Chondrocyte (in vitro differentiated cells): ENCODE data around the gene EML3. TPM values are rescaled to one million over a fixed set of nuclear protein-coding genes. Genes with fewer than 3 reads are reported as not detected.

Experiments
- DNase-seq: peaks from one replicate; pipeline ENCODE4 v3.0.0; 2021; ENCODE audit warnings: mixed read lengths, low spot score
- H3K27ac Mint-ChIP-seq: one replicate; pipeline ENCODE4 v1.8.0; 2021; ENCODE audit warnings: mild to moderate bottlenecking, moderate library complexity, mixed read lengths; ENCODE audit not compliant: unreplicated experiment
- H3K27me3 Mint-ChIP-seq: 2 replicates; pipeline ENCODE4 v1.8.0; 2021; ENCODE audit warnings: low read depth, mixed read lengths
- H3K36me3 Mint-ChIP-seq: 2 replicates; pipeline ENCODE4 v1.8.0; 2021; ENCODE audit warnings: low read depth, mixed read lengths
- H3K4me1 Mint-ChIP-seq: 2 replicates; pipeline ENCODE4 v1.8.0; 2021; ENCODE audit warnings: low read depth, mild to moderate bottlenecking, mixed read lengths
- H3K4me3 Mint-ChIP-seq: one replicate; pipeline ENCODE4 v1.8.0; 2021; ENCODE audit warnings: mild to moderate bottlenecking, moderate library complexity, mixed read lengths; ENCODE audit not compliant: unreplicated experiment
- H3K9me3 Mint-ChIP-seq: 2 replicates; pipeline ENCODE4 v1.8.0; 2021; ENCODE audit warnings: low read depth, mixed read lengths
- total RNA-seq: library from RNA; stranded (reverse); gene quantifications from 3 replicates; pipeline ENCODE4 v1.2.1, GENCODE V29; 2021
- TF ChIP-seq, protein P1 (sequence below): fragments of 200-600 bp; sonication (generic); IDR thresholded peaks from 2 replicates; pipeline ENCODE4 v1.5.0; 2021; ENCODE audit warnings: antibody characterized with exemption, mild to moderate bottlenecking, moderate library complexity

The EML3 gene
- total RNA-seq, 1 donor from 2014 or later = 58.9 TPM

DNA sequence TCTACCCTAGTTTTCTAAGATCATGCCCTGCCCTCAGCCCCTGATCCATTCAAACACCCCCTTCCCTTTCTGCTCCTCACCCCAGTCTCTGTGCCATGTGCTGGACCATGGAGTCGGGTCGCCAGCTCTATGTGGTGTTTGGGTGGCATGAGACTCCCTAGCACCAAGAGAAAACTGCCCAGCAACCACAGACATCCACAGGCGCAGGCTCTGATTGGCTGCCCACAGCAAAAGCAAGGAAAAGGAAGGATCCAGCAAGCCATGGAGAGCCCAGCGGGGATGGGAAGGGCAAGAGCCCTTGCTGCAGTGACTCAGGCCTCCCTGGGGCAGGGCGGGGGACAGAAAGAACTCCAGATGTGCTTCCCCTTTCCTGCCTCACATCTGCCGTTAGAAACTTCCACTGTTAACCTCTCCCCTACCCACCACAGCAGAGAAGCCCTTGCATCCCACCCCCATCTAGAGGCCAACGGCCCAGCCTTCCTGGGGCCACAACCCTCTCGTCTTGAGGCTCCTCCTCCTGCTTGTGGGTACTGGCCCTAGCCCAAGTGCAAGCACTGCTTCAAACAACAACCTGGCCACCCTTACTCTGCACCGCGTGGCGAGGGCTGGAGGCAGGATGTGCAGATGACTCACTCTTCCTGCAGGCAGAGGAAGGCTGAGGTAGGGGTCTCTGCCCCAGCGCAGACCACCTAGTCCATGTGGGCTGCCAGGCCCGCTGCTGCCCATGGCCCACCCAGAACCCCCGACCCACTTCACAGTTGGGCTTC lies 56.3 kb downstream of the EML3 start:
- Mint-ChIP-seq H3K9me3 (no peaks in the 10 kb centered on the region), H3K4me1 (peaks cover 78% of the 10 kb centered on the region), H3K36me3 (peaks cover 17% of the 10 kb centered on the region), H3K4me3 (peak overlapping the region; percentile 41), H3K27me3 (no peaks in the 10 kb centered on the region), H3K27ac (peak overlapping the region; percentile 98)
- peak; percentile 95 for DNase-seq
- TF ChIP-seq, protein P1, sequence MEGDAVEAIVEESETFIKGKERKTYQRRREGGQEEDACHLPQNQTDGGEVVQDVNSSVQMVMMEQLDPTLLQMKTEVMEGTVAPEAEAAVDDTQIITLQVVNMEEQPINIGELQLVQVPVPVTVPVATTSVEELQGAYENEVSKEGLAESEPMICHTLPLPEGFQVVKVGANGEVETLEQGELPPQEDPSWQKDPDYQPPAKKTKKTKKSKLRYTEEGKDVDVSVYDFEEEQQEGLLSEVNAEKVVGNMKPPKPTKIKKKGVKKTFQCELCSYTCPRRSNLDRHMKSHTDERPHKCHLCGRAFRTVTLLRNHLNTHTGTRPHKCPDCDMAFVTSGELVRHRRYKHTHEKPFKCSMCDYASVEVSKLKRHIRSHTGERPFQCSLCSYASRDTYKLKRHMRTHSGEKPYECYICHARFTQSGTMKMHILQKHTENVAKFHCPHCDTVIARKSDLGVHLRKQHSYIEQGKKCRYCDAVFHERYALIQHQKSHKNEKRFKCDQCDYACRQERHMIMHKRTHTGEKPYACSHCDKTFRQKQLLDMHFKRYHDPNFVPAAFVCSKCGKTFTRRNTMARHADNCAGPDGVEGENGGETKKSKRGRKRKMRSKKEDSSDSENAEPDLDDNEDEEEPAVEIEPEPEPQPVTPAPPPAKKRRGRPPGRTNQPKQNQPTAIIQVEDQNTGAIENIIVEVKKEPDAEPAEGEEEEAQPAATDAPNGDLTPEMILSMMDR = no peak

DNA sequence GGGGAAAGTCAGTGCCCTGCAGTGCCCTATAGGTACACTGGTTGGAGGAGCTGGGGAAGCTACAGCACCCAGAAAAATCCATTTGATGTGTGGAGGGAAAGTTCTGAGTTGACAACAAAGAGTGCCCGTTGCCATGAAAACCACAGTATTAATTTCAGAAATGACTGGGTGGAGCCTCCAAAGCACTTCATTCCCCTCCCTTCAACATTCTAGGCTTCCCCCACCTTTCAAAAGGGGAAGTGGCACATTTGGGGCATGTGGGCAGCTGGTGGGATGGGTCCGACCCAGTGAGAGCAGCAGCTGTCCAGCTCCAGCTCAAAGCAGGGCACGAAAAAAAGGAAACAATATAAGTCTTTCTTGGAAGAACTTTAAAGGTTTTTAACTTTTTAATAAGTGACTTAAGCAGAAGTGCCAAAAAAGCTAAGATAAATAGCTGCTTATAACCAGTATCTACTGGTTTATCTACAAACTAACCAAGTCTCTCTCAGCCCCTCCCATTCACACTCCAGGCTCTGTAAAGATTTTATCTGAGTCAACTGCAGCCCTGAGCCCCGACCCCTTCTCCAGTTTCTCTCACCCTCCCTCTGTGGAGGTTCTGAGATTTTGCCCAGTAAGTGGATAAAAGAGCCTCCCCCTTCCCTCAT lies 57.0 kb downstream of the EML3 start:
- H3K9me3 Mint-ChIP-seq = no peaks in the 10 kb centered on the region
- peak overlapping the region; percentile 41 for H3K4me3 Mint-ChIP-seq
- TF ChIP-seq, protein P1 = no peak
- peaks cover 17% of the 10 kb centered on the region for H3K36me3 Mint-ChIP-seq
- no peak for DNase-seq
- no peaks in the 10 kb centered on the region for H3K27me3 Mint-ChIP-seq
- H3K27ac Mint-ChIP-seq = peak overlapping the region; percentile 98
- peaks cover 72% of the 10 kb centered on the region for H3K4me1 Mint-ChIP-seq

DNA sequence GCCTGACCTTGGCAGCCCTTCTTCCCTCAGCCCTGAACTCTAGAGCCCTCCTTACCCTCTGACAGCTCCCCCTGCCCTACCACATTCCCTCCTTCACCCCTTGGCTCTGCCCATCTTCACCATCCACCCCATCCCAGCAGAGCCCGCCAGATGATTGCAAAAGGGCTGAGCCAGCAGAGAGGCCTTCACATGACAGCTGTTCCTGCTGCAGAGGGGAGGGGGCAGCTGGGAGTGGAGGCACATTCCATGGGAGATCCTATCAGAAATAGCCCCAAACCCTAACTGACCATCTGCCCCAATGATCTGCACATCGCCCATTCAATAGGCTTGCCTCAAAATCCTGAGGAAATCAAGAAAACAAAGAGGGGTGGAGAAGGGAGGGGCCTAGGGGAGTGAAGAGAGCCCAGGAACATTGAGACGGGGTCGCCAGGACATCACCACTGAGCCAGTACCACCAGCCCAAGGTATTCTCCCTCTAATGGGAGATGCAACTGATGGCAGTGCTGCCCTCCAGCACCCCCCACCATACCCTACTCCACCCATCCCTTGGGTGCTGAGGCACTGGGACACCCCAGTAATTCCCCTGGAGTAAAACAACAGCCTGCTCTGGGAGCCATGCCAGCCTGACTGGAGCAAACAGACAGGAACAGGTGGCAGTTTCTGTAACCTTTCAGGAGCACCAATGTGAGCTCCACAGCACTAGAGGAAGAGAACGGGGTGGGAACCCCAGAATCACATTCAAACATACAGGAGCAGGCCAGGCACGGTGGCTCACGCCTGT lies 58.0 kb downstream of the EML3 start:
- DNase-seq = no peak
- TF ChIP-seq, protein P1 = no peak
- Mint-ChIP-seq H3K4me3 (no peak overlapping the region), H3K9me3 (no peaks in the 10 kb centered on the region), H3K27me3 (no peaks in the 10 kb centered on the region), H3K4me1 (peaks cover 62% of the 10 kb centered on the region), H3K27ac (peak overlapping the region; percentile 98), H3K36me3 (peaks cover 10% of the 10 kb centered on the region)

DNA sequence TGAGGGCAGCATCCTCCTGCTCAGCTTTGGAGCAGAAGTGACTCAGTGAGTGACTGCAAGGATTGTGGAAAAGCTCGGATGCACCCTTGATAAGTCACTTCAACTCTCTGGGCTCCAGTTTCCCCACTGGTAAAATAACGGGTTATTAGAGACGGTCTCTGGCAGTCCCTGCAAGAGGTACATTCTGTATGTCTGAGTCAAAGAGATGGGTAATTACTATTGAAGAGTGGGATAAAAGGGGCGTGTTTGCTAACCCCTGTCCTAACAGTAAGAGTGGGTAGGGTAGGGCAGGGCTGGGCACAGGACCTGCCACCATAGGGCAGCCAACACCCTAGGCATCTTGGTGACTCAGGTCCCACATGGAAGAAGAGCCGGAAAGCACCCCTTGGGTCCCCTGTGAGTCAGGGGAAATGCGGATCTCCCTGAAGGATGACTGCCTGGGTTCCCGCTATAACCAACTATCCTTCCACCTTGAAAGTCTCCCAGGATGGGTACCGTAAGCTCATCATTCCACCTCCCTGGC lies 58.7 kb downstream of the EML3 start:
- TF ChIP-seq, protein P1 = no peak
- DNase-seq = no peak
- no peaks in the 10 kb centered on the region for H3K9me3 Mint-ChIP-seq
- H3K27ac Mint-ChIP-seq = peak overlapping the region; percentile 98
- H3K4me3 Mint-ChIP-seq = peak overlapping the region; percentile 67
- H3K27me3 Mint-ChIP-seq = no peaks in the 10 kb centered on the region
- peaks cover 4% of the 10 kb centered on the region for H3K36me3 Mint-ChIP-seq
- peaks cover 62% of the 10 kb centered on the region for H3K4me1 Mint-ChIP-seq
